SU-DHL-6 (cell line): ENCODE measurements around the gene EEPD1.

Experiments
- H2AFZ ChIP-seq: fragments of 200-600 bp; sonication (generic); 2 replicates; pipeline ENCODE4 v1.6.1; 2014; ENCODE audit warnings: low read depth, mild to moderate bottlenecking, moderate library complexity, mixed read lengths, antibody characterized with exemption, low read length; ENCODE audit not compliant: severe bottlenecking
- H3F3A ChIP-seq: fragments of 200-600 bp; shearing (Covaris generic); 2 replicates; pipeline ENCODE4 v1.6.0; 2016; ENCODE audit warnings: antibody characterized with exemption, mild to moderate bottlenecking; ENCODE audit not compliant: insufficient read depth
- H3K27ac ChIP-seq: fragments of 200-600 bp; sonication (generic); 2 replicates; pipeline ENCODE4 v1.5.1; 2016; ENCODE audit warnings: low read depth, mild to moderate bottlenecking, low read length, moderate library complexity, mixed read lengths
- H3K27me3 ChIP-seq: fragments of 200-600 bp; sonication (generic), shearing (Covaris generic); 2 replicates; pipeline ENCODE4 v1.6.0; 2014; ENCODE audit warnings: mild to moderate bottlenecking, low read length
- H3K36me3 ChIP-seq: fragments of 200-600 bp; sonication (generic); 2 replicates; pipeline ENCODE4 v1.6.1; 2014; ENCODE audit warnings: mild to moderate bottlenecking, low read length, mixed read lengths
- H3K4me2 ChIP-seq: fragments of 300-600, 200-600 bp; shearing (Covaris generic), sonication (generic); 2 replicates; pipeline ENCODE4 v1.6.0; 2014; ENCODE audit warnings: low read length, low read depth, mild to moderate bottlenecking; ENCODE audit not compliant: poor library complexity, severe bottlenecking
- H3K4me3 ChIP-seq: fragments of 200-600 bp; sonication (generic); 2 replicates; pipeline ENCODE4 v1.5.1; 2014; ENCODE audit warnings: antibody characterized with exemption, low read length, mild to moderate bottlenecking, mixed read lengths; ENCODE audit not compliant: insufficient read depth, poor library complexity, severe bottlenecking
- H3K79me2 ChIP-seq: fragments of 200-600 bp; sonication (generic); 2 replicates; pipeline ENCODE4 v1.6.1; 2014; ENCODE audit warnings: mild to moderate bottlenecking, low read length, moderate library complexity; ENCODE audit not compliant: insufficient read depth
- H3K9ac ChIP-seq: fragments of 200-600 bp; sonication (generic); 2 replicates; pipeline ENCODE4 v1.7.0; 2014; ENCODE audit warnings: mild to moderate bottlenecking, low read length
- H3K9me2 ChIP-seq: fragments of 200-600 bp; sonication (generic); replicated peaks from 2 replicates; pipeline ENCODE4 v1.6.1; 2014; ENCODE audit warnings: low read length; ENCODE audit not compliant: insufficient read depth
- H3K9me3 ChIP-seq: fragments of 200-600 bp; sonication (generic); 2 replicates; pipeline ENCODE4 v1.6.1; 2014; ENCODE audit warnings: low read length, mixed read lengths; ENCODE audit not compliant: insufficient read depth
- H4K20me1 ChIP-seq: fragments of 200-600 bp; sonication (generic); 2 replicates; pipeline ENCODE4 v1.6.1; 2014; ENCODE audit warnings: low read depth, mild to moderate bottlenecking, antibody characterized with exemption, low read length, moderate library complexity, mixed read lengths
- CTCF ChIP-seq: fragments of 200-600 bp; sonication (generic); IDR thresholded peaks from one replicate; pipeline ENCODE4 v1.5.1; 2017; ENCODE audit warnings: antibody characterized with exemption, mild to moderate bottlenecking, low read length, moderate library complexity; ENCODE audit not compliant: insufficient read depth, poor library complexity, severe bottlenecking
- EZH2phosphoT487 ChIP-seq: fragments of 200-600 bp; sonication (generic), shearing (Covaris generic); conservative IDR thresholded peaks from 2 replicates; pipeline ENCODE4 v1.6.1; 2018; ENCODE audit warnings: mild to moderate bottlenecking, antibody characterized with exemption, low read length, moderate library complexity, mixed read lengths

Gene EEPD1

GRCh38 chr7:36343548-36343947 is 190.5 kb downstream of the EEPD1 start:
- no peaks in the 10 kb centered on the region for H3K36me3 ChIP-seq
- TF ChIP-seq CTCF (no peak), EZH2phosphoT487 (no peak)
- no peak overlapping the region for H3K4me2 ChIP-seq
- no peak overlapping the region for H3K27ac ChIP-seq
- no peaks in the 10 kb centered on the region for H3F3A ChIP-seq
- no peak overlapping the region for H3K9ac ChIP-seq
- H2AFZ ChIP-seq, result no peak overlapping the region
- H3K9me2 ChIP-seq, result no peaks in the 10 kb centered on the region
- H3K27me3 ChIP-seq, result no peaks in the 10 kb centered on the region
- H3K79me2 ChIP-seq, result no peaks in the 10 kb centered on the region
- no peak overlapping the region for H3K4me3 ChIP-seq
- H3K9me3 ChIP-seq, result no peaks in the 10 kb centered on the region
- no peaks in the 10 kb centered on the region for H4K20me1 ChIP-seq

GRCh38 chr7:36344622-36345021 is 191.6 kb downstream of the EEPD1 start:
- Histone ChIP-seq H4K20me1 (no peaks in the 10 kb centered on the region), H3K79me2 (no peaks in the 10 kb centered on the region), H3K9ac (no peak overlapping the region), H3K36me3 (no peaks in the 10 kb centered on the region), H3K4me3 (no peak overlapping the region), H3K9me3 (no peaks in the 10 kb centered on the region), H3K4me2 (no peak overlapping the region), H2AFZ (no peak overlapping the region), H3K27ac (no peak overlapping the region), H3K27me3 (no peaks in the 10 kb centered on the region), H3F3A (no peaks in the 10 kb centered on the region), H3K9me2 (no peaks in the 10 kb centered on the region)
- TF ChIP-seq EZH2phosphoT487 (no peak), CTCF (no peak)

DNA sequence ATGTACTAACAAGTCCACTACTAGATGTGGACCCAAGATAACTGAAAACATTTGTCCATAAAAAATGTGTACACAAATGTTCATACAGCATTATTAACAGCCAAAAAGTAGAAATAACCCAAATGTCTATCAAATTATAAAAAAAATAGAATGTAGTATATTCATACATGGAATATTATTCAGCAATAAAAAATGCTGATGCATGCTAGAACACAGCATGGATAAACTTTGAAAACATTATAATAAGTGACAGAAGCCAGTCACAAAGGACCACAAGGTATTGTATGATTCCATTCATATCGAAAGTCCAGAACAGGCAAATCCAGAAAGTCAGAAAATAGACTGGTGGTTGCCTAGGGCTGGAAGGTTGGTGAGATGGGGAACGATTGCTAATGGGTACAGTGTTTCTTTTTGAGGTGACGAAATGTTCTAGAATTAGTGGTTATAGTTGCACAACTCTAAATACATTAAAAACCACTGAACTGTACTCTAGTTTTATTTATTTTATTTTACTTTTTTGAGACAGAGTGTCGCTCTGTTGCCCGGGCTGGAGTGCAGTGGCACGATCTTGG is 193.3 kb downstream of the EEPD1 start:
- Histone ChIP-seq H3K4me3 (no peak overlapping the region), H3K79me2 (no peaks in the 10 kb centered on the region), H2AFZ (no peak overlapping the region), H3K9me2 (no peaks in the 10 kb centered on the region), H3K36me3 (no peaks in the 10 kb centered on the region), H3F3A (no peaks in the 10 kb centered on the region), H3K9ac (no peak overlapping the region), H4K20me1 (no peaks in the 10 kb centered on the region), H3K4me2 (no peak overlapping the region), H3K27ac (no peak overlapping the region), H3K27me3 (no peaks in the 10 kb centered on the region), H3K9me3 (no peaks in the 10 kb centered on the region)
- TF ChIP-seq CTCF, result no peak
- TF ChIP-seq EZH2phosphoT487, result no peak

- Histone ChIP-seq H4K20me1 (no peaks in the 10 kb centered on the region), H2AFZ (no peak overlapping the region), H3K4me2 (no peak overlapping the region), H3K9me2 (no peaks in the 10 kb centered on the region), H3K27ac (no peak overlapping the region), H3K36me3 (no peaks in the 10 kb centered on the region), H3K9me3 (no peaks in the 10 kb centered on the region), H3K4me3 (no peak overlapping the region), H3K27me3 (no peaks in the 10 kb centered on the region), H3K9ac (no peak overlapping the region), H3F3A (no peaks in the 10 kb centered on the region), H3K79me2 (no peaks in the 10 kb centered on the region)
- TF ChIP-seq EZH2phosphoT487, result no peak
- no peak for TF ChIP-seq CTCF
Measured at GRCh38 chr7:36348256-36348655, 195.2 kb downstream of the EEPD1 start.
